LNCaP clone FGC (cell line): Measurements from ENCODE around the gene ZCCHC18.
A peak's percentile ranks its signal among the peaks of the same experiment; 100 is the strongest.
"Not testable (repeated sequence)": the region's sequence is repeated elsewhere in the genome, so short reads cannot be mapped to it uniquely, and the experiment has no call there.

Experiments used
- DNase-seq: peaks from one replicate; pipeline ENCODE4 v3.0.0-alpha.2; 2011; ENCODE audit warnings: low read depth
- H3K4me3 ChIP-seq: 2 replicates; pipeline ENCODE4 v1.5.1; 2011; ENCODE audit warnings: mild to moderate bottlenecking, low read depth, low read length, control low read depth
- TF ChIP-seq, protein P1 (sequence below): IDR thresholded peaks from 2 replicates; pipeline ENCODE4 v1.5.1; 2012; ENCODE audit warnings: mild to moderate bottlenecking; ENCODE audit not compliant: control insufficient read depth, insufficient read depth; ENCODE audit errors: extremely low read depth

ZCCHC18 gene

DNA sequence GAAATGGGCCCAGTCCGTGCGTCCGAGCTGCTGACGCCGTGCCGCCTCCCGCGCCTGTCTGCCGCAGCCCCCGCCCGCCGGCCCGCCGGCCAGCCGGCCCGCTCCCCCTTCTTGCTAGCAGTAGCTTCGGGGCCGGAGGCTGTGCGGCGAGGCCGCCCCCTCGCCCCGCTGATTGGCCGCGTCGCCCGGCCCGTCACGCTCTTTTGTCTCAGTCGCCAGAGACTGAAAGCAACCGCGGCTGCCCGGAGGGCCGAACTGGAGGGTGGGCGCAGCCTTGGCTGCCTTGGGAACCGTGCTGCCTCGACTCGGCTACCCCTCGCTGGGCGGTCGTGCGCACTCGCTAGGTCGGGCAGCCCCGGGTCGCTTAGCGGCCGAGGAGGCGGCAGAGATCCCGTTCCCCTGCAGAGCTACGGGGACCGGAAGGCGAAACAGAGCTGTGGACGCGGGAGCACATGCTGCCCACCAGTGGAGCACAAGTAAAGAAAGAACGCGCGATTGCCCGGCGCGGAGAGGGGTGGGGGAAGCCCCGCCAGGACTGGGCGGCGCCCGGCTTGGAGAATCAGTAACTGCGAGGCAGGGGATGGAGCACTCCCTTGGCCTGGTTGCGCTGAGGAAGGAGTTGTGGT is at the start of gene ZCCHC18:
TSS of gene ZCCHC18 (plus strand) at position 198 of the 626 bp plus-strand sequence. CDS start 1,589 bp downstream, outside the sequence.
- no peak for DNase-seq
- TF ChIP-seq, protein P1, sequence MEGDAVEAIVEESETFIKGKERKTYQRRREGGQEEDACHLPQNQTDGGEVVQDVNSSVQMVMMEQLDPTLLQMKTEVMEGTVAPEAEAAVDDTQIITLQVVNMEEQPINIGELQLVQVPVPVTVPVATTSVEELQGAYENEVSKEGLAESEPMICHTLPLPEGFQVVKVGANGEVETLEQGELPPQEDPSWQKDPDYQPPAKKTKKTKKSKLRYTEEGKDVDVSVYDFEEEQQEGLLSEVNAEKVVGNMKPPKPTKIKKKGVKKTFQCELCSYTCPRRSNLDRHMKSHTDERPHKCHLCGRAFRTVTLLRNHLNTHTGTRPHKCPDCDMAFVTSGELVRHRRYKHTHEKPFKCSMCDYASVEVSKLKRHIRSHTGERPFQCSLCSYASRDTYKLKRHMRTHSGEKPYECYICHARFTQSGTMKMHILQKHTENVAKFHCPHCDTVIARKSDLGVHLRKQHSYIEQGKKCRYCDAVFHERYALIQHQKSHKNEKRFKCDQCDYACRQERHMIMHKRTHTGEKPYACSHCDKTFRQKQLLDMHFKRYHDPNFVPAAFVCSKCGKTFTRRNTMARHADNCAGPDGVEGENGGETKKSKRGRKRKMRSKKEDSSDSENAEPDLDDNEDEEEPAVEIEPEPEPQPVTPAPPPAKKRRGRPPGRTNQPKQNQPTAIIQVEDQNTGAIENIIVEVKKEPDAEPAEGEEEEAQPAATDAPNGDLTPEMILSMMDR = no peak
- H3K4me3 ChIP-seq = peak within 1 kb of the TSS; percentile 45

DNA sequence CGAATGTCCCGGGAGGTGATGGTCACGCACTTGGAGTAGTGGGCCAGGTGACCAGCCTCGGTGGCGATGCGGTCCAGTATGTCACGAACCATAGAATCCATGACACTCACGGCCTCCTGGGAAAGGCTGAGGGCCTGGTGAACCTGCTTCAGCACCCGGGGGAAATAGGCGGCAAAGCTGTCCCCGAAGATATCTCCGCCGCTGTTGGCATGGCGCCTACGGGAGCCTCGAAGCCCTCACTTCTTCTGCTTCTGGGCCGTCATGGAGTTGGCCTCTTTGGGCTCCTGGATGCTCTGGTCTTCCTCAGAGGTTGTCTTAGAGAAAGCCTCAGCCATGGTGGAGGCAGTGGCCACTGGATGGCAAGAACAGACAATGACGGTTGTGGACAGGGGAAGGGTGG is 49.7 kb upstream of the ZCCHC18 start:
- H3K4me3 ChIP-seq, DNase-seq: not testable (repeated sequence)

DNA sequence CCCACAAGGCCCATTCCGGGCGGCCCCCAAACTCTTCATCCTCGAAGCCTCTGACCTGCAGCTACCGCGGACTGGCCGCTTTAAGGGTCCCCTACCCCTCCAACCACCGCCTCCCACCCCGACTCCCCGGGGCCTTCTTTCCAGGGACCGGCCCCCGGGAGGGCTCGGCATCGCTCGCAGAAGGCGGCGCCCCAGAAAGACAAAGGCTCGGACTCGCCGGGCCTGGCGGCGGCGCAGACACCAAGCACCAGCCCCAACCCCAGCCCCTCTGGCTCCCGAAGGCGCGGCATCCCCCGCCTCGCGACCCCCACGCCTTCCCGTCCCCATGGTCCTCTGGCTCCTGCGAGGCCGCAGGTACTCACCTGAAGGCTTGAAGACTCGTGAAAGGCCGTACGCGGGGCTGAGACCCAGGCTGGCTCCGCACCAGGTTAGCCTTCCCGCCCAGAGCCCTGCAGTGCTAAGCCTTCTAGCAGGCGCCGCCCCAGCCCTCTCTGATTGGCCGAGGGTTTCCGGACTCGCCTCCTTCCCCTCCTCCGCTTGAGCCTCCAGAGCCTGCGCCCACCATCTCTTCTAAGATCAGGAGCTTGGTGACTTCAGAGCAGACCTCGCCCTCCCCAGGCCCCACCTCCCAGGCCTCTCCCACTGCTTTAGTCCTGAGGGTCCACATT is 36.4 kb upstream of the ZCCHC18 start, which contains the start of gene TMSB15C:
TSS of gene TMSB15C (minus strand) at position 459 of the 668 bp plus-strand sequence.
- not testable (repeated sequence) for H3K4me3 ChIP-seq, DNase-seq

DNA sequence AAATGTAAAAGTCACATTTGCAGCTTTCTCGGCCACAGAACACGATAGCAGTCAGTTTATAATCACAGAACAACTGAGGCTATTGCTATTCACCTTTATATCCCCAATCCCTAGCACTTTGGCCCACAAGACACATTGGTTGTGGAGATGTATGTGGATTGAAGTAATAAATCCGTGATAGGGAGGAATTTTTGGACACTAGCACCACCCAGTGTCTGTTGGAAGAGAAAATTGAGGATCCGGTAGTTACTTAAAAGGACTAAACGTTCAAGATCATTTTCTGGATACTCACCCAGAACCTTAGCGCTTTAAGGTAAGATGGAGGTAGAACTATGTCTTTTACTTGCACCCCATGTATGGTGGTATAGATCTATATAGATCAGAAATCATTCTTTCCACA is 34.5 kb upstream of the ZCCHC18 start:
- H3K4me3 ChIP-seq, DNase-seq: not testable (repeated sequence)

DNA sequence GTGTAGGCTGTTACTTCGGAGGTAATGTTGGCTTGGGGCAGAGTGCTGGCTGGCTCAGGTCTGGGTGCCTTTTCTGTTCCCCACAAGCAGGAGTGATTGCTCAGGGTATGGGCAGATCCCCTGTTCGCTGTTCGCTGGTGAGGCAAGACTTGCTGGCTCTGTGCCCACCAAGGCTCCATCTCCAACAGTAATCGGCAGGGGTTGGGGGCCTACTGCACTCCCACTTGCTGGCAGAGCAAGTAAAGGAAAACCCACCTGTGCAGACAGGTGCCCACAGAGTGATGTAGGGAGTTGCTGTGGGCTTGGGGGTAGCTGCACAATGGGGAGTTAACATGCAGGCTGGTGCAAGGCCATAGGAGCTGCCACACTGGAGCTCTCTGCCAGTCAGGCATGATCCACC is 28.3 kb upstream of the ZCCHC18 start:
- H3K4me3 ChIP-seq = no peak overlapping the region
- DNase-seq = no peak
- TF ChIP-seq, protein P1 = no peak

DNA sequence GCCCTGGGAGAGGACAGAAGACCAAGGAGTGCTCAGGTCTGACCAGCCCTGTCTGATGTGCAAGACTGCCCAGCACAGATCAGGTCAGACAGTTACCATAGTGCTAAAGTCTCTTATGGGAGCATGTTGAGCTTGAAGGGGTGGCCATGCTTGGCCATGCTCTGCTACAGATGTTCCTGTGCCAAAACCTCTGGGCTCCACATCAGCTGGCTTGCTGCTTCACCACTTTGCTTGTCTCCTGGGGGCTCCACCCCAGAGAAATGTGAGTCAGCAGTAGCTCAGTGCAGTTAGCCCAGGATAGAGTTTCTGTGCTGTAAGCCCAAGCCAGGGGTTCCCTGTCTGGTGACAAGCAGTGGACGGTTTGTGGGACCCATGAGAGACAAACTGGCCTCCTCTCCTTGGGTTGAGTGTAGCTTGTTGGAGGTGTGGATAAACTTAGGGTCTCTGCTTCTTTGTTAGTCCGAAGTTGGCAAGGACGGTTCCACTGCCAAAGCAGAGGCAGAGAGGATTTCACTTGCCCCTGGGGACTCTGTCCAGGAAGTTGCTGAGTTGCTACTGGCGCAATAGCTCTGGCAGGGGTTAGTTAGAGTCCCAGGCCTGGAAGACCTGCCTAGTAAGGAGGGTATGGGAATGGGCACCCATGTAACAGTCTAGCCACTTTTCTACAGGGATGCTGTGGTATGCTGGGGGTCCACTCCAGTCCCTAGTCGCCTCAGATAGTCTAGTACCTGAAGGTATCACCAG is 27.6 kb upstream of the ZCCHC18 start:
- TF ChIP-seq, protein P1 = no peak
- DNase-seq = no peak
- H3K4me3 ChIP-seq = no peak overlapping the region

DNA sequence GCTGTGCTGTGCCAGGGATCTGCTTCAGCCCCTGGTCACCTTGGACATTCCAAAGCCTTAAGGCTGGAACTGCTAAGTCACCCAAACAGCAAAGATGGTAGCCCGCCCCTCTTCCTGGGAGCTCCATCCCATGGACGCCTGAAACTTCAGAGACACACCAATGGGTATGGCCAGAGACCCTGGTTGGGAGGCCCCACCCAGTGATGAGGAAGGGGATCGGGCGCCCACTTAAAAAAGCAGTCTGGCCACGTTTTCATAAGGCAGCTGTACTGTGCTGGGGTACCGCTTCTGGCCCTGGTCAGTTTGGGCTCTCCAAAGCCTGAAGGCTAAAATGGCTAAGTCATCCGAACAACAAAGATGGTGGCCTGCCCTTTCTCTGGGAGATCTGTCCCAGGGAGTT is 26.8 kb upstream of the ZCCHC18 start:
- DNase-seq = no peak
- TF ChIP-seq, protein P1 = no peak
- H3K4me3 ChIP-seq = no peak overlapping the region

DNA sequence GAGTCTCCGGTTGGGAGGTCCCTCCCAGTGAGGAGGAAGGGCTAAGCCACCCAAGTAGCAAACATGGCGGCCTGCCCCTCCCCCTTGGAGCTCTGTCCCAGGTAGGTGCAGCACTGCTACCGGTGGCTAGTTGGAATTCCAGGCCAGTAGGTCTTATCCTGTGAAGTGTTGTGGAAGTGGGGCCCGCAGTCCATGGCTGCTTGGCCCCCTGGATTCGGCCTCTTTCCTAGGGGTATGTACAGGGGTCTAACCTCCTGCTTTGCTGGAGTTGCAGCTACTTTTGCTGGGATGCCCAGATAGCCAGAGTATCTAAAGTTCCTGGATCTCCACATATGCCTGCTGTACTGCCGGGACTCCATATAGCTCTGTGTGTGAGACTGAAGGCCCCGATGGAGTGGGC is 26.4 kb upstream of the ZCCHC18 start:
- no peak for DNase-seq
- no peak overlapping the region for H3K4me3 ChIP-seq
- TF ChIP-seq, protein P1 = no peak
